HG03060 (cell line): ENCODE data around the gene KNCN.
A peak's percentile ranks its signal among the peaks of the same experiment; 100 is the strongest.

Experiments used
- ATAC-seq: cut with Tn5 transposase; IDR thresholded peaks from one replicate; pipeline ENCODE4 v1.9.1; 2021; ENCODE audit warnings: low read depth, moderate number of reproducible peaks; ENCODE audit not compliant: unreplicated experiment

The KNCN gene

GRCh38 chr1:46526013-46526690 lies 25.3 kb downstream of the KNCN start:
- ATAC-seq, result no peak

- no peak for ATAC-seq
These were observed 26.0 kb downstream of the KNCN start for GRCh38 chr1:46525253-46525983.

- ATAC-seq, result no peak
These were observed 26.6 kb downstream of the KNCN start for GRCh38 chr1:46524843-46525242.

GRCh38 chr1:46523496-46524353 lies 27.7 kb downstream of the KNCN start:
- no peak for ATAC-seq

- ATAC-seq, result no peak
These were observed 28.5 kb downstream of the KNCN start for GRCh38 chr1:46522969-46523320.

GRCh38 chr1:46522184-46522968 lies 29.1 kb downstream of the KNCN start:
- peak; percentile 77 for ATAC-seq

GRCh38 chr1:46521414-46521813 lies 30.0 kb downstream of the KNCN start:
- no peak for ATAC-seq

- no peak for ATAC-seq
These were observed 31.2 kb downstream of the KNCN start for GRCh38 chr1:46520063-46520911.

- no peak for ATAC-seq
These were observed 32.2 kb downstream of the KNCN start for GRCh38 chr1:46519209-46519608.

GRCh38 chr1:46517932-46518498 lies 33.4 kb downstream of the KNCN start:
- ATAC-seq, result no peak

- ATAC-seq, result no peak
These were observed 34.3 kb downstream of the KNCN start for GRCh38 chr1:46517010-46517600.

- no peak for ATAC-seq
These were observed 35.1 kb downstream of the KNCN start for GRCh38 chr1:46516200-46516950.

- no peak for ATAC-seq
These were observed 35.9 kb downstream of the KNCN start for GRCh38 chr1:46515576-46515975.

GRCh38 chr1:46513536-46513935 lies 37.9 kb downstream of the KNCN start:
- ATAC-seq, result no peak

GRCh38 chr1:46512792-46513190 lies 38.7 kb downstream of the KNCN start:
- no peak for ATAC-seq

- ATAC-seq, result no peak
These were observed 39.2 kb downstream of the KNCN start for GRCh38 chr1:46512135-46512791.

GRCh38 chr1:46510998-46511365 lies 40.5 kb downstream of the KNCN start:
- ATAC-seq, result no peak
